ENCODE data around the gene UXS1. TPM values are rescaled to one million over a fixed set of nuclear protein-coding genes. Genes with fewer than 3 reads are reported as not detected.

The UXS1 gene
- polyA plus RNA-seq, 3 donors = 23.4 to 33.8 (median 29.3) TPM

DNA sequence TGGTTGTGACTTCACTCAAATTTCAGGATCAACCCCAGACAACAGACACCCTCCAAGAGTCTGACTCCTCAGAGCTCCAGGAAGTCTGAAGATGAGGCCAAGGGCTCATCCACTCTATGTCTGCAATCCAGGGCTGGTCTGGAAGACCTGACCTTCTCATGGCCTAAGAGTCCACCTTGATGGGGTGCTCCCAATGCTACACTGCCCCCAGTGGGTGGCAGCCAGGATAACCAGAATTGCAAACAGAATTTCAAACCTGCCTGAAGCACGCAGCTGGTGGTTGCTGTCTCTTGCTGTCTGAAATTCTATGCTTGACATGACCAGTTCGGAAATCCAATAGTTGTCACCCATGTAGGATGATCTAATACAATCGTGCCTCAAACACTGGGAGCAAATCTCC lies 96.0 kb downstream of the UXS1 start:
- Histone ChIP-seq H3K27ac (ENCODE audit: low read depth in 1 of 2, low read length in 2 of 2) (no peak overlapping the region), H3K36me3 (replicated peaks in 1 of 2; ENCODE audit: control insufficient read depth in 1 of 2, insufficient read depth in 2 of 2, low read length in 2 of 2) (peaks cover 33 to 90% of the 10 kb centered on the region in 2 donors), H3K4me1 (ENCODE audit: control insufficient read depth in 1 of 2, insufficient read depth in 2 of 2, low read length in 2 of 2) (peaks cover 8 to 9% of the 10 kb centered on the region in 2 donors), H3K79me2 (ENCODE audit: insufficient read depth, low read length) (no peaks in the 10 kb centered on the region), H4K20me1 (ENCODE audit: insufficient read depth, low read length) (no peaks in the 10 kb centered on the region), H3K4me2 (replicated peaks; ENCODE audit: extremely low read depth, low read length, poor library complexity, severe bottlenecking) (no peak overlapping the region), H3K9ac (ENCODE audit: insufficient read depth, low read length, poor library complexity, severe bottlenecking) (no peak overlapping the region), H3K27me3 (ENCODE audit: control insufficient read depth in 2 of 2, insufficient read depth in 2 of 2, low read length in 2 of 2) (no peaks in the 10 kb centered on the region), H2AFZ (ENCODE audit: insufficient read depth, low read depth, low read length, poor library complexity, severe bottlenecking) (no peak overlapping the region), H3K9me3 (replicated peaks in 1 of 2; ENCODE audit: control insufficient read depth in 1 of 2, insufficient read depth in 1 of 2, low read length in 2 of 2) (no peaks in the 10 kb centered on the region), H3K4me3 (replicated peaks in 1 of 3; ENCODE audit: low read depth in 2 of 3, low read length in 3 of 3) (no peak overlapping the region)
- Mint-ChIP-seq H3K9me3 (no peaks in the 10 kb centered on the region), H3K36me3 (peaks cover 78 to 79% of the 10 kb centered on the region in 2 donors), H3K27ac (peak overlapping the region in 1 of 7 donors; percentile 38), H3K27me3 (ENCODE audit: low read depth in 3 of 3) (peaks cover 0 to 4% (median 0%) of the 10 kb centered on the region in 3 donors), H3K4me3 (no peak overlapping the region), H3K4me1 (peaks cover 14% of the 10 kb centered on the region)
- TF ChIP-seq, protein P1, sequence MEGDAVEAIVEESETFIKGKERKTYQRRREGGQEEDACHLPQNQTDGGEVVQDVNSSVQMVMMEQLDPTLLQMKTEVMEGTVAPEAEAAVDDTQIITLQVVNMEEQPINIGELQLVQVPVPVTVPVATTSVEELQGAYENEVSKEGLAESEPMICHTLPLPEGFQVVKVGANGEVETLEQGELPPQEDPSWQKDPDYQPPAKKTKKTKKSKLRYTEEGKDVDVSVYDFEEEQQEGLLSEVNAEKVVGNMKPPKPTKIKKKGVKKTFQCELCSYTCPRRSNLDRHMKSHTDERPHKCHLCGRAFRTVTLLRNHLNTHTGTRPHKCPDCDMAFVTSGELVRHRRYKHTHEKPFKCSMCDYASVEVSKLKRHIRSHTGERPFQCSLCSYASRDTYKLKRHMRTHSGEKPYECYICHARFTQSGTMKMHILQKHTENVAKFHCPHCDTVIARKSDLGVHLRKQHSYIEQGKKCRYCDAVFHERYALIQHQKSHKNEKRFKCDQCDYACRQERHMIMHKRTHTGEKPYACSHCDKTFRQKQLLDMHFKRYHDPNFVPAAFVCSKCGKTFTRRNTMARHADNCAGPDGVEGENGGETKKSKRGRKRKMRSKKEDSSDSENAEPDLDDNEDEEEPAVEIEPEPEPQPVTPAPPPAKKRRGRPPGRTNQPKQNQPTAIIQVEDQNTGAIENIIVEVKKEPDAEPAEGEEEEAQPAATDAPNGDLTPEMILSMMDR (IDR thresholded peaks at IDR 0.05) = peak; percentile 13
- intact Hi-C loops (cut with micrococcal nuclease) = no loop called here
- DNase-seq = no peak
- 100% methylated on average over 1 of the region's 3 CpGs for WGBS (ENCODE audit: insufficient coverage)

- no peak overlapping the region for H3K9ac ChIP-seq (ENCODE audit: insufficient read depth, low read length, poor library complexity, severe bottlenecking)
- TF ChIP-seq, protein P1 (IDR thresholded peaks at IDR 0.05) = no peak
- Mint-ChIP-seq H3K27ac (peak overlapping the region in 2 of 7 donors; percentile 3 to 19), H3K9me3 (no peaks in the 10 kb centered on the region), H3K4me1 (peaks cover 14% of the 10 kb centered on the region), H3K4me3 (no peak overlapping the region), H3K27me3 (ENCODE audit: low read depth in 3 of 3) (peaks cover 0 to 2% (median 0%) of the 10 kb centered on the region in 3 donors), H3K36me3 (peaks cover 78 to 79% of the 10 kb centered on the region in 2 donors)
- H3K27me3 ChIP-seq (ENCODE audit: control insufficient read depth in 2 of 2, insufficient read depth in 2 of 2, low read length in 2 of 2) = no peaks in the 10 kb centered on the region
- no peak overlapping the region for H3K4me3 ChIP-seq (replicated peaks in 1 of 3; ENCODE audit: low read depth in 2 of 3, low read length in 3 of 3)
- H3K4me1 ChIP-seq (ENCODE audit: control insufficient read depth in 1 of 2, insufficient read depth in 2 of 2, low read length in 2 of 2) = peaks cover 8 to 9% of the 10 kb centered on the region in 2 donors
- no peak overlapping the region for H3K4me2 ChIP-seq (replicated peaks; ENCODE audit: extremely low read depth, low read length, poor library complexity, severe bottlenecking)
- no peaks in the 10 kb centered on the region for H3K9me3 ChIP-seq (replicated peaks in 1 of 2; ENCODE audit: control insufficient read depth in 1 of 2, insufficient read depth in 1 of 2, low read length in 2 of 2)
- DNase-seq = no peak
- peaks cover 37 to 90% of the 10 kb centered on the region in 2 donors for H3K36me3 ChIP-seq (replicated peaks in 1 of 2; ENCODE audit: control insufficient read depth in 1 of 2, insufficient read depth in 2 of 2, low read length in 2 of 2)
- H4K20me1 ChIP-seq (ENCODE audit: insufficient read depth, low read length) = no peaks in the 10 kb centered on the region
- no peak overlapping the region for H2AFZ ChIP-seq (ENCODE audit: insufficient read depth, low read depth, low read length, poor library complexity, severe bottlenecking)
- intact Hi-C loops (cut with micrococcal nuclease) = no loop called here
- no peaks in the 10 kb centered on the region for H3K79me2 ChIP-seq (ENCODE audit: insufficient read depth, low read length)
- H3K27ac ChIP-seq (ENCODE audit: low read depth in 1 of 2, low read length in 2 of 2) = peak overlapping the region in 1 of 2 donors; percentile 13
- 96% methylated on average over 26 of the region's 26 CpGs for WGBS (ENCODE audit: insufficient coverage)
These were observed 96.8 kb downstream of the UXS1 start for GRCh38 chr2:106097038-106098000.

All from CD14-positive monocyte (primary cell).